CD1c-positive myeloid dendritic cell (primary cell): Measurements from ENCODE around the gene BORCS5.
"Not testable (repeated sequence)": the region's sequence is repeated elsewhere in the genome, so short reads cannot be mapped to it uniquely, and the experiment has no call there.

Experiments used
- DNase-seq: peaks from one replicate; pipeline ENCODE4 v3.0.0-alpha.2; 2016; ENCODE audit errors: extremely low spot score

Gene BORCS5

GRCh38 chr12:12460935-12461922, 104.4 kb downstream of the BORCS5 start:
- no peak for DNase-seq

GRCh38 chr12:12461923-12462315, 105.0 kb downstream of the BORCS5 start:
- DNase-seq = peak; percentile 49

- no peak for DNase-seq
Observed at GRCh38 chr12:12465522-12465921, 108.6 kb downstream of the BORCS5 start.

GRCh38 chr12:12466157-12466556, 109.3 kb downstream of the BORCS5 start:
- no peak for DNase-seq

- no peak for DNase-seq
Observed at GRCh38 chr12:12467264-12467663, 110.4 kb downstream of the BORCS5 start.

- DNase-seq = peak; percentile 50
Observed at GRCh38 chr12:12467688-12468261, 110.9 kb downstream of the BORCS5 start.

- DNase-seq = no peak
Observed at GRCh38 chr12:12468575-12468974, 111.7 kb downstream of the BORCS5 start.

- no peak for DNase-seq
Observed at GRCh38 chr12:12469386-12469785, 112.5 kb downstream of the BORCS5 start.

GRCh38 chr12:12470751-12471306, 114.0 kb downstream of the BORCS5 start:
- no peak for DNase-seq

GRCh38 chr12:12471982-12472961, 115.4 kb downstream of the BORCS5 start:
- not testable (repeated sequence) for DNase-seq

- DNase-seq = no peak
Observed at GRCh38 chr12:12473223-12473622, 116.3 kb downstream of the BORCS5 start.

- no peak for DNase-seq
Observed at GRCh38 chr12:12474471-12474928, 117.6 kb downstream of the BORCS5 start.

GRCh38 chr12:12474931-12475795, 118.3 kb downstream of the BORCS5 start:
- DNase-seq = no peak

GRCh38 chr12:12476857-12477531, 120.1 kb downstream of the BORCS5 start:
- no peak for DNase-seq

- no peak for DNase-seq
Observed at GRCh38 chr12:12477532-12477890, 120.6 kb downstream of the BORCS5 start.

GRCh38 chr12:12480074-12480473, 123.2 kb downstream of the BORCS5 start:
- DNase-seq = no peak

GRCh38 chr12:12481631-12482030, 124.8 kb downstream of the BORCS5 start:
- no peak for DNase-seq

GRCh38 chr12:12482150-12482761, 125.4 kb downstream of the BORCS5 start:
- DNase-seq = peak; percentile 42

GRCh38 chr12:12482959-12483358, 126.1 kb downstream of the BORCS5 start:
- DNase-seq = peak; percentile 7
